Stimulated activated naive CD8-positive, alpha-beta T cell treated with anti-CD3 and anti-CD28 coated beads, Interleukin-15, amount 100 ng/mL, for 72 hours (primary cell): ENCODE measurements around the gene VSIR.

Experiments used
- ATAC-seq: fragments of 150-1000 bp; cut with Tn5 transposase; 2 replicates; pipeline ENCODE4 v1.10.0; 2021; ENCODE audit warnings: mild to moderate bottlenecking, moderate library complexity
- DNase-seq, 2 donors: peaks; one replicate each; pipeline ENCODE4 v3.0.0; 2021 to 2022
- H3K27ac Mint-ChIP-seq, 2 donors: one replicate each; pipeline ENCODE4 v1.8.0; 2022; ENCODE audit warnings: mild to moderate bottlenecking in 2 of 2, mixed read lengths in 2 of 2, moderate library complexity in 2 of 2
- H3K27me3 Mint-ChIP-seq: one replicate; pipeline ENCODE4 v1.8.0; 2022; ENCODE audit warnings: mixed read lengths
- H3K4me1 Mint-ChIP-seq: one replicate; pipeline ENCODE4 v1.8.0; 2022; ENCODE audit warnings: mild to moderate bottlenecking, mixed read lengths
- H3K4me3 Mint-ChIP-seq, 2 donors: one replicate each; pipeline ENCODE4 v1.8.0; 2022; ENCODE audit warnings: mild to moderate bottlenecking in 2 of 2, mixed read lengths in 2 of 2, moderate library complexity in 1 of 2
- H3K9me3 Mint-ChIP-seq, 2 donors: one replicate each; pipeline ENCODE4 v1.8.0; 2022; ENCODE audit warnings: mixed read lengths in 2 of 2

Gene VSIR

DNA sequence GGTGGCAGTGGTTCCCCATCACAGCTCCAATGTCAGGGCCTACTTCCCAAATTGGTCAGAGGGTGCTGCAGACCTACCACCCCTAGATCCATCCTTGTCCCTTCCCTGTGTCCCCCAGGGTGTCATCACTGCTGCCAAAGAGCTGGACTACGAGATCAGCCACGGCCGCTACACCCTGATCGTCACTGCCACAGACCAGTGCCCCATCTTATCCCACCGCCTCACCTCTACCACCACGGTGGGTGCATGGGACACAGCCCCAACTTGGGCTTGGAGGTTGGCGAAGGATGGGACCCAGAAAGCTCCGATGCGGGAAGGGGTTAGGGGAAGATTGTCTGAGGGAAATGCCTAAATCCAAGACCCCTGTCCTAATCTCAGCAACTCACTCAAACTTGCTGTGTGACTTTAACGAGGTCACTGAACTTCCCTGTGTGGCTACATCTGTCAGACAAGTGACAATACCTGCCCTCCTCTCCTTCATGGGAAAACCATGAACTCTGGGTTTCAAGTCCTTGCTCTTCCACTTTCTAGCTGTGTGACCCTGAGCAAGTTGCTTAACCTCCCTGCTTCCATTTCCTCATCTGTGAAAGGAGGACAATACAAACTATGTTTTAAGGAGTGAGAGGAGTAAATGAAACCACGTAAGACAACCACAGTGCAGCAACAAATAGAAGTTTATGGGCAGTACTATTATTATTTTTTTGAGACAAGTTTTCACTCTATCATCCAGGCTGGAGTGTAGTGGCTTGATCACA is 4.9 kb upstream of the VSIR start:
- DNase-seq (no peak), ATAC-seq (no peak)
- Mint-ChIP-seq H3K27ac (no peak overlapping the region), H3K4me3 (no peak overlapping the region), H3K4me1 (peaks cover 65% of the 10 kb centered on the region), H3K9me3 (peaks cover 4 to 7% of the 10 kb centered on the region in 2 donors), H3K27me3 (no peaks in the 10 kb centered on the region)

DNA sequence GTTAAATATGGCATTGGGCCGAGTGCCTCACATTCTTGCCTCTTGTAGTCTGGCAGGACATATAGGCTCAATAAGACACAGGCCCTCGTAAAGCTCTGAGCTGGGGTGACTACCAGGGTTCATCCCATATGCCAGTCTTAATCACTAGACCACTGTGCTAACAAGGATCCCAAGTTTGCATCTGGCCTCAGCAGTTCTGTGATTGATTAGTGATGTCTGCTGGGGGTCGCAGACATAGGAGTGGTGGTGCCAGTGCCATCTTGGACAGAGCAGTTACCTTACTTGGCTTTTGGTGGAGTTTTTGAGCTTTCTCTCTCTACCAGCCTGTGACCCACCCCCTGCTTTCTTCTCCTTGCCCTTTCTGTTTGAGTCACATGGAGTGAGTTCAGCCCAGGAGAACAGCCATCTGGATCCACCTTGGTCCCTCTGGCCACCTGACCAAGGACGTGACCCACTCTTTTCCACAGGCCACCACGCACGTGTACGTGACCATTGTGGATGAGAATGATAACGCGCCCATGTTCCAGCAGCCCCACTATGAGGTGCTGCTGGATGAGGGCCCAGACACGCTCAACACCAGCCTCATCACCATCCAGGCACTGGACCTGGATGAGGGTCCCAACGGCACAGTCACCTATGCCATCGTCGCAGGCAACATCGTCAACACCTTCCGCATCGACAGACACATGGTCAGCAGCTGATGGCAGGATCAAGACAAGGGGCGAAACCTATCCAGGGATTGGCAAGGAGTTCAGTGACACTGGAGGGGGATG is 4.1 kb upstream of the VSIR start:
- Mint-ChIP-seq H3K9me3 (peaks cover 4 to 7% of the 10 kb centered on the region in 2 donors), H3K4me1 (peaks cover 59% of the 10 kb centered on the region), H3K27me3 (no peaks in the 10 kb centered on the region), H3K27ac (no peak overlapping the region), H3K4me3 (no peak overlapping the region)
- DNase-seq: no peak
- ATAC-seq: no peak

DNA sequence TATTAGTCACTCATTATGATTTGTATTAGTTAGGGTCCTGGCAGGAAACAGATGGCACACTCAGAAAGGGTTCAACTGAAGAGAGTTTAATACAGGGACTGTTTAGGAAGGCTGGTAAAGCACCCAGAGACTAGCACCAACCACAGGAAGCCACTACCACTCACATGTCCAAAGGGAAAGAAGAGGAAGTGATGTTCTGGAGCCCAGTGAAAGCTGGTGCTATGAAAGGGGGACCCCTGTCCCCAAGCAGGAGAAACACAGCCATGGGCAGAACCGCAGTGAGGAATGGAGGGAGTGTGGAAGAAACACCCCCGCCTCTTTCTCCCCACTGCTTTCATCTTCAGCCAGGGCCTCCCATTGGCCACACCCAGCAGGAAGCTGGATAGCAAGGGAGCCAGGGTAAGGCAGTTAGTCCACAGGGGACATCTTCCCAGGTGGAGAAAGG is 3.2 kb upstream of the VSIR start:
- H3K4me3 Mint-ChIP-seq: no peak overlapping the region
- peaks cover 65% of the 10 kb centered on the region for H3K4me1 Mint-ChIP-seq
- H3K9me3 Mint-ChIP-seq: peaks cover 4 to 7% of the 10 kb centered on the region in 2 donors
- H3K27ac Mint-ChIP-seq: no peak overlapping the region
- H3K27me3 Mint-ChIP-seq: no peaks in the 10 kb centered on the region
- DNase-seq (no peak), ATAC-seq (no peak)

DNA sequence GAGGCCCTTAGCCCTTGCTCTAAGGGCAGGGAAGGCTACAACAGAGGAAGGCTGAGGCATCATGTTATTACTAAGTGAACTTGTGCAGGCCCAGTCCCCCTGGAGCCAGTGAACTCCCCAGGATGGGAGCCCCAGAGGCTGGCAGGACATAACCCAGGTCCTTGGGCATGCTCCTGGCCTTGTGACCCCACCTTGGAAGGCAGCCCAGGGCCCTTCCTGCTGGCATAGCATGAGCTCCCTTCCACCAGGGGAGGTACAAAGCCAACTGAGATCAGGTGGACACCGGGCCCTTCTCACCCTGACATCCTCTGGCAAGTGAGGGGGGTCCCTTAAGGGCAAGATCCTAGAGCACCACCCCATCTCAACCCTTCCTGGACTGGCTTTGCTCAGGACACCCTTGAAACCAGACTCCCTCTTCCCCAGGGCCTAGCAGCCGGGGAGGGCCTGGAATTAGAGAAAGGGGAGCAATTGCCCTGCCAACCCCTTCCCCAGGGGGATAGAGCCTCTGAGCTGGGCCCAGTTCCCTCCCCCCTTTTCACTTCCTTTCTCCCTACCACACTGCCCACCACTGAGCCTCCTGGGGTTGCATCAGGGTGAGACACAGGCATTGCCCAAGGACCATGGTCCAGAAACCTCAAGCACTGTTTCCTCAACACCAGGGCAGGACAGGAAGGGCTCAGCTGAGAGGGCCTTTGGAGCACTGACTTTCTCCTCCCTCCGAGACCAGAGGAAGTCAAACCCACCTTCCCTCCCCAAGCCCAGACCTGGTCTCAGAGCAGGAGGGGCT is 1.8 kb upstream of the VSIR start:
- Mint-ChIP-seq H3K4me1 (peaks cover 74% of the 10 kb centered on the region), H3K4me3 (peak overlapping the region; percentile 80 to 83), H3K27me3 (no peaks in the 10 kb centered on the region), H3K9me3 (peaks cover 4 to 7% of the 10 kb centered on the region in 2 donors), H3K27ac (peak overlapping the region; percentile 72 to 83)
- DNase-seq: no peak
- no peak for ATAC-seq

DNA sequence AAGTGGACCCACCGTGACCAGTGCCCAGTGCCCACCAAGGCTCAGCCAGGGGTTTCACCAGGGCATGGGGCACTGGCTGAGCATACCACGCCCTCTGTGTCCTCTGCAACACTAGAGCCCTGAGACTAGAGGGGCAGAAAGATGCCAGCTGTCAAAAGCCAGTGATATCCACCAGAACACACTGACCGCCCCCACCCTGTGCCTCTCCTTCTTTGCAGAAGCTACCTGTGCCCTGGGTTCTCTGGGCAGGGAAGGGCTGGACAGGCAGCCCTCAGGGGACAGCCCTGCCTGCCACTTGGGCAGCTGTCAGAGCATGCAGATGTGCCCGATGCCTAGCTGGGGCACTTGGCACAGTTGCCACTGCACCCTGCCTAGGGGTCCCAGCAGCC is 494 bp downstream of the VSIR start:
- DNase-seq: no peak
- Mint-ChIP-seq H3K4me3 (peak overlapping the region; percentile 80 to 83), H3K27me3 (no peaks in the 10 kb centered on the region), H3K4me1 (peaks cover 80% of the 10 kb centered on the region), H3K27ac (peak overlapping the region; percentile 89 to 96), H3K9me3 (peaks cover 4 to 7% of the 10 kb centered on the region in 2 donors)
- peak; percentile 10 for ATAC-seq

DNA sequence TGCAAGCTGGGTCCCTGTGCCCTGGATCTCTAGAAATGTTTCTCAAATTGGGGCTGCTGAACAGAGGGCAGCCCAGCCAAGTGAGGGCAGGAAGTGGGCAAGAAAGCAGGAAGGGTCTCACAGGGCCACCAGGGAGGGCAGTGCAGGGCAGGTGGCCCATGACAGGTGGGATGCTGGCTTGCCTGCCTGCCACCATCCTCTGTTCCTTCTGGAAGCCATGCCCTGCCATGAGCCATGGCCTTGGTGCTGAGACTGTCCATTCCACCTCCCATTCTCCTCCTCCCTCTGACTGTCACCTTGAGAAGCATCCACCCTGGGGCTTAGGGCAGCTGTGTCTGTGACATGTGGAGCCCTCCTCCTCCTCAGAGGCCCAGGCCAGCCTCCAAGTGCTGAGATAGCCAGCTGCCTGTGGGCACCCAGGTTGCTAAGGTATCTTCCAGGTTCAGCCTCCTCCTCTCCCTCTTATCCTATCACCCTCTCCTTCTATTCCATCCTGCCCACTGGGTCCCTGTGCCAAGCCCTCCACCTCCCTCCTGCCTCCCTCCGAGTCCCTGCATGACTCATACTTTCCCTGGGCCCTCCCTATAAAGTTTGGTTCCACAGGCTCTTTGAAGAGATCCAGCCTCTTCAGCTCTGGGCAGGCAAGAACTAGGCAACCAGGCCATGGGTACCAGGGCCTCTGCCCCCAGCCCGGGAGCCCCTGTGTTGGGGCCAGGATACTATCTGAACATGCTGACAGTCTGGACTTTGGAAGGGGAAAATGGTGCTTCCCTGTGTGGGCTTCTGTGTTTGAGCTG is 1.3 kb downstream of the VSIR start:
- no peak for DNase-seq
- peaks cover 84% of the 10 kb centered on the region for H3K4me1 Mint-ChIP-seq
- H3K9me3 Mint-ChIP-seq: no peaks in the 10 kb centered on the region
- no peaks in the 10 kb centered on the region for H3K27me3 Mint-ChIP-seq
- peak overlapping the region; percentile 80 to 83 for H3K4me3 Mint-ChIP-seq
- H3K27ac Mint-ChIP-seq: peak overlapping the region; percentile 87 to 96
- ATAC-seq: no peak

DNA sequence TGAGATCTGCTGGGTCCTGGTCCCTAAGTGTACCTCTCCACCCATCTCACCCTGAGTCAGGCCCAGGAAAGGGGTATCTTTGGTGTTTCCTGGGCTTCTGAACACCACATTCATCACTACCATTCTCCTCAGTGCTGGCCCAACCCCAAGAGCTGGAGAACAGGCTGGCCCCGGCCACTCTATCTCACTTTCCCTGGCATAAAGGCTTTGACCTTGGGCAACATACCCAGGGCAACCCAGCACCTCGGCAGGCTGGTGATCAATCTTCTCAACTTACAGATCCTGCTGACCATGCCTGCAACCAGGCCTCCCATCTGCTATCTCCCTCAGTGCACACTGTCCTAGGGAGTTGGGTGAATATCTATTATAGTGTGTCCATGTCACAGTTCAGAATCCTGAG is 2.1 kb downstream of the VSIR start:
- peak overlapping the region; percentile 87 to 96 for H3K27ac Mint-ChIP-seq
- no peaks in the 10 kb centered on the region for H3K27me3 Mint-ChIP-seq
- peak overlapping the region; percentile 80 to 83 for H3K4me3 Mint-ChIP-seq
- DNase-seq (no peak), ATAC-seq (no peak)
- H3K4me1 Mint-ChIP-seq: peaks cover 86% of the 10 kb centered on the region
- no peaks in the 10 kb centered on the region for H3K9me3 Mint-ChIP-seq

DNA sequence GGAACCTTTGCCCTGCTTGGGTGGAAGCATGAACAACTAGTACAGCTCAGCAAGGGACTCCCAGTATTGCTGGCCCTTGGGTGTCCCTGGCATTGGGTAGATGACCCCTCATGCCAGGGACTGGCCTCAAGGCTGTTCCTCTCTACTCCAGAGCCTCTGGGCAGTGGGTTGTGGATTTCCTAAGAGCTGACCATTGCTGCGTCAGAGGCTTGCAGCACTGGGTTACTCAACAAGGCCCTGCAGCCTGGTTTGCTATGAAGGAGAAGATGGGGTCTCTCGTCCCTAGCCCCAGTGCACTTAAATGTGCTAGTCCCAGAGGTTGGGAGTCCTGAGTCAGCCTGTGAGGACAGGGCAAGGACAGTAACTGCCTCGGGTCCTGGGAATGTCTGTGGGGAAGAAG is 2.5 kb downstream of the VSIR start:
- H3K9me3 Mint-ChIP-seq: no peaks in the 10 kb centered on the region
- H3K27me3 Mint-ChIP-seq: no peaks in the 10 kb centered on the region
- peak overlapping the region; percentile 80 to 83 for H3K4me3 Mint-ChIP-seq
- H3K4me1 Mint-ChIP-seq: peaks cover 86% of the 10 kb centered on the region
- DNase-seq (no peak), ATAC-seq (no peak)
- peak overlapping the region in 1 of 2 donors; percentile 77 for H3K27ac Mint-ChIP-seq

DNA sequence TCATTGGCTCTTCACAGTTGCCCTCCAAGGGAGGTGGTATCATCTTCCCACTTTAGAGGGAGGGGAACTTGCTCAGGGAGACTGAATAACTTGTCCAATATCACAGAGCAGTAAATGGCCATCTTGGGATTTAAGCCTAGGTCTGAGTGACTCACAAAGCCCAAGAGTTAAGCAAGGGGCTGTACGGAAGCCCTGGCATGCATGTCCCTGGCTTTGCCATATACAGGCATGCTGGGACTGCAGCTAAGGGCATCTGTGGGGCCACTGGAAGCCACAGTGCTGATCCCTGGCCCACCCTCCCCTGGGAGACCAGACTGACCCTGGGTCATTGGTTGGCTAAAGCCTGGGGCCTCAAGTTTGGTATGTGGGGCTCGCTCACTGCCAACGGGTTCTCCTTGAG is 3.1 kb downstream of the VSIR start:
- DNase-seq (no peak), ATAC-seq (no peak)
- no peaks in the 10 kb centered on the region for H3K9me3 Mint-ChIP-seq
- H3K4me1 Mint-ChIP-seq: peaks cover 86% of the 10 kb centered on the region
- H3K27ac Mint-ChIP-seq: peak overlapping the region; percentile 63 to 77
- peak overlapping the region; percentile 80 to 83 for H3K4me3 Mint-ChIP-seq
- H3K27me3 Mint-ChIP-seq: no peaks in the 10 kb centered on the region

DNA sequence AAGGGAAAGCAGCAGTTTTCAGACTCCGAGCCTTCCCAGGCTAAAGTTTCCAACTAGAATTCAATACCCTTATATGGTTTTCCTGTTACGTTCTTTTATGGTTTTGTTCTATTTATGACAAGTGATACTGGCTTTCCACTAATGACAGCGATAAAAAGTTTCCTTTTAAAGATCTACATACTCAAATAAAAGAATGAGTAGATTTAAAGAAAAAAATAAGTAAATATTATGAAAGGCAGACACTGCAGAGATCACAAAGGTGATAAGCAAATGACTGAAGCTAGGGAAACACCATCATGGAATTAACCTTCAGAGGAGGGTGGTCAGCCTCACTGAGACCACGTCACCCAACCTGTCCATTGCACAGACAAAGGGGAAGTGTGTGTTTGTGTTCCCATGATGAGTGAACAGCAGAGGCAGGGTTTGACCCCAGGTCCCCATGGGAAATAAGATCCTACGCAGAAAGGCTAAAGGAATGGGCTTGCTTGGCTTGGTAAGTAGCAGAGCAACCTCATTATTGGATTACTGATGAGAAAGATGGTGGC is 4.0 kb downstream of the VSIR start:
- Mint-ChIP-seq H3K27ac (peak overlapping the region; percentile 77 to 96), H3K9me3 (no peaks in the 10 kb centered on the region), H3K27me3 (no peaks in the 10 kb centered on the region), H3K4me3 (peak overlapping the region; percentile 80 to 83), H3K4me1 (peaks cover 86% of the 10 kb centered on the region)
- DNase-seq (no peak), ATAC-seq (no peak)

DNA sequence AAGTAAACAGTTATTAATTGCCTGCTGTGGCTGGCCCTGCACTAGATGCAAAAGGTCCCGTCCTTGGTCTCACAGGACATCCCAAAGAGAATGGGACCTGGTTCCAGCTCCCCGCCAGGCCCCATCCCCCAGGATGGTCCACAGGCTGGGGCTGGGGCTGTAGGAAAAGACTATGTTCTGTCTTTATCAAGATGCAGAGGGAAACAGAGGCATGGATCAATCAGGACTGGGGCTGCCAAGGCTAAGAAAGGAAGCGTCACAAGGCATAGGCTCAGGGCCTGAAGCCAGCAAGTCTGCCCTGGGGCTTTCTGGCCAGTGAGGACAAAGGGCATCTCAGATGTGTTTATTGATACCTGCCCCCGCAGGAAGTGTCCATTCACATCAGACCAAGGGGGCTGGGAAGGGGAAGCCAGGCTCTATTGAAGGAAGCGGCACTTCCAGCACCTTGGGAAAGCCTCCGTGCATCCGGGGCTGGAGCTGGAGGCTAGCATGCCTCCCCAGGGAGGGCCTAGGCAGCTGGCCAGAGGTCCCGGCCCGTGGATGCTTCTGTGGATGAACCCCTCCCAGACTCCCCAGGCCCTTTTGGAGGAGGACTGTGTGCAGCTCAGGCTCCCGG is 5.8 kb downstream of the VSIR start:
- no peaks in the 10 kb centered on the region for H3K27me3 Mint-ChIP-seq
- H3K27ac Mint-ChIP-seq: peak overlapping the region; percentile 95 to 98
- peak overlapping the region; percentile 71 to 83 for H3K4me3 Mint-ChIP-seq
- DNase-seq (no peak), ATAC-seq (no peak)
- no peaks in the 10 kb centered on the region for H3K9me3 Mint-ChIP-seq
- peaks cover 94% of the 10 kb centered on the region for H3K4me1 Mint-ChIP-seq

DNA sequence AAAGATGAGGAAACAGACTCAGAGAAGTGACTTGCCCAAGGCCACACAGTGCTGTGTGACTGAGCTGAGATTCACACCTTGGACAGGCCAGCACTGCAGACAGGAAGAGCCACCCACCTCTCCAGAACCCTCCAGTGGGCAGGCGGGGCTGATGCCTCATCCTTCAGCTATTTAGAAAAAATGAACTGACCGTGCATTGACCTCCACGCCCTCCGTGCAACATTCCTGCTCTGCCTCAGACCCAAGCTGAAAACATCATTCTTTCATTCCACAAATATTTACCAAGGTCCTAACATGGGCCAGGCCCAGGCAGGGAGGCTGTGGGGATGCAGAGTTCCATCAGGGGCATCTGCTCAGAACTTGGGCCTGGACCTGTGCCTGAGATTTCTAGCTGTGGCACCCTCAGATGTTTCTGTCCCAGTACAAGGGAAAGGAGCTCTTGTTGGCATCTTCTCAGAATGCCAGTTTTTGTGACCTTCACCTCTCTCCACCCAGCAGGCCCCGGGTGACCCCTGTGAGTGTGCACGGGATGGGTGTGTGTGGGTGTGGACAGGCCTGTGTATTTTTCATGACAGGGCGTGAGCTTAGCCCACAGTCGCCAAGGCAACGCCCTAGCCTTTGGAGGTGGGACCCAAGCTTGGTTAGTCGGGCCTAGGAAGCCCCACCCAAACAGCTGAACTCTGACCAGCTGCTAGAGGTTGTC is 6.5 kb downstream of the VSIR start:
- Mint-ChIP-seq H3K27ac (peak overlapping the region; percentile 95 to 98), H3K9me3 (no peaks in the 10 kb centered on the region), H3K4me1 (peaks cover 94% of the 10 kb centered on the region), H3K4me3 (peak overlapping the region; percentile 71 to 83), H3K27me3 (no peaks in the 10 kb centered on the region)
- ATAC-seq (no peak), DNase-seq (no peak)

DNA sequence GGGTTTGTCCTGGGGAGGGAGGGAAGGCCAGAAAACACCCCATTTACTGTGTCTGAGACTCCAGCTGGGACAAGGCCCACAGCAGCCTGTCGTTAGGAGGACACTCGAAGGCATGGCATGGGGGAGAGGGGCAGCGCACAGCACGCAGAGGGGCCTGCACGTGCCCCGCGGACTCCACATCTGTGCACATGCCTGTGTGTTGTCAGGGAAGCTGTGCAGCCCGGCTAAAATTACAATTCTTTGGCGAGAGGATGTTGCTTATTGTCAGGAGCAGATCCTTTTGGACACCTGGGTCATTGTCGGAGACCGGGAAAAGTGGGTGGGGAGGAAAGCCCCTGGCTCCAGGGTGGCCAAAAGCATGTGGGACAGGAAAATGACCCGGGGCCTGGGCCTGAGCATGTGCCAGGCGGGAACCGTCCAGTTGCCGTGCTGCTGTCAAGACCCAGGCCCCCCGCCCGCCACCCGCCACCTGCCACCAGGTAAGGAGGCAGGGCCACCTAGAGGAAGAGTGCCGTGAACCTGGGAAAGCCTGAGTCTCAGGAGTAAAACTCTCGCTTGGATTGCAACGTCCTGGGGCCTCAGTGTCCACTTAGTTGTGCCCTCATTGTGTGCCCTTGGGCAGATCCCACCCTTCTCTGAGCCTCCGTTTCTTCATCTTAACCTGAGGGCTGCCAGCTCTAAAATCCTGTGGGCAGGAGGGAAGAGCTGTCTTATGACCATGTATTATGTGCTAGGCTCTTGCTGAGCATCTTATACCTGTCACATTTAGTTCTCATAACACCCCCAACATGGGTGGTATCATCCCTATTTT is 7.2 kb downstream of the VSIR start:
- no peak for DNase-seq
- Mint-ChIP-seq H3K9me3 (no peaks in the 10 kb centered on the region), H3K4me1 (peaks cover 94% of the 10 kb centered on the region), H3K4me3 (peak overlapping the region; percentile 36 to 59), H3K27me3 (no peaks in the 10 kb centered on the region), H3K27ac (peak overlapping the region; percentile 55 to 97)
- no peak for ATAC-seq
